Esophagus squamous epithelium (tissue), 4 donors: ENCODE measurements around the gene MED27.

Source experiments
- CTCF ChIP-seq, 6 experiments: fragments of 450-650 bp in 4 of 6; fragments of 200-600 bp in 2 of 6; sonication (generic) in 2 of 6; IDR thresholded peaks; one replicate each; pipeline ENCODE4 v1.5.1; 2016 to 2019; ENCODE audit warnings: antibody characterized with exemption in 6 of 6, mild to moderate bottlenecking in 4 of 6, moderate library complexity in 4 of 6
- POLR2A ChIP-seq, 4 donors: fragments of 450-650 bp; IDR thresholded peaks; one replicate each; pipeline ENCODE4 v1.6.1; 2017; ENCODE audit warnings: antibody characterized with exemption in 4 of 4, mild to moderate bottlenecking in 4 of 4, moderate library complexity in 3 of 4

GRCh38 chr9:131937451-131937850 is 142.2 kb downstream of the MED27 start:
- no peak for TF ChIP-seq POLR2A (IDR thresholded peaks at IDR 0.05)
- no peak for TF ChIP-seq CTCF (IDR thresholded peaks at IDR 0.05)
